ENCODE data around the gene CNTN5.

CNTN5 gene

GRCh38 chr11:99716302-99716701 lies 695.6 kb downstream of the CNTN5 start:
- Histone ChIP-seq H2AFZ (ENCODE audit: low read length, unreplicated experiment) (no peak overlapping the region), H3K4me3 (ENCODE audit: low read depth, low read length) (no peak overlapping the region), H3K4me1 (ENCODE audit: control insufficient read depth, insufficient read depth, low read length, unreplicated experiment) (no peaks in the 10 kb centered on the region), H3K79me2 (ENCODE audit: control insufficient read depth, insufficient read depth, low read length, unreplicated experiment) (no peaks in the 10 kb centered on the region), H3K36me3 (ENCODE audit: insufficient read depth, low read length) (no peaks in the 10 kb centered on the region), H3K27me3 (ENCODE audit: insufficient read depth, low read length) (no peaks in the 10 kb centered on the region), H3K27ac (ENCODE audit: low read depth, low read length) (no peak overlapping the region)

- Histone ChIP-seq H3K36me3 (ENCODE audit: insufficient read depth, low read length) (no peaks in the 10 kb centered on the region), H3K4me3 (ENCODE audit: low read depth, low read length) (no peak overlapping the region), H3K4me1 (ENCODE audit: control insufficient read depth, insufficient read depth, low read length, unreplicated experiment) (no peaks in the 10 kb centered on the region), H3K27ac (ENCODE audit: low read depth, low read length) (no peak overlapping the region), H2AFZ (ENCODE audit: low read length, unreplicated experiment) (no peak overlapping the region), H3K79me2 (ENCODE audit: control insufficient read depth, insufficient read depth, low read length, unreplicated experiment) (no peaks in the 10 kb centered on the region), H3K27me3 (ENCODE audit: insufficient read depth, low read length) (no peaks in the 10 kb centered on the region)
These were observed 697.5 kb downstream of the CNTN5 start for GRCh38 chr11:99718291-99718690.

GRCh38 chr11:99739464-99740089 lies 718.8 kb downstream of the CNTN5 start:
- Histone ChIP-seq H2AFZ (ENCODE audit: low read length, unreplicated experiment) (no peak overlapping the region), H3K79me2 (ENCODE audit: control insufficient read depth, insufficient read depth, low read length, unreplicated experiment) (no peaks in the 10 kb centered on the region), H3K4me1 (ENCODE audit: control insufficient read depth, insufficient read depth, low read length, unreplicated experiment) (no peaks in the 10 kb centered on the region), H3K27me3 (ENCODE audit: insufficient read depth, low read length) (no peaks in the 10 kb centered on the region), H3K36me3 (ENCODE audit: insufficient read depth, low read length) (no peaks in the 10 kb centered on the region), H3K27ac (ENCODE audit: low read depth, low read length) (no peak overlapping the region), H3K4me3 (ENCODE audit: low read depth, low read length) (no peak overlapping the region)

- Histone ChIP-seq H3K27ac (ENCODE audit: low read depth, low read length) (no peak overlapping the region), H3K4me3 (ENCODE audit: low read depth, low read length) (no peak overlapping the region), H3K27me3 (ENCODE audit: insufficient read depth, low read length) (no peaks in the 10 kb centered on the region), H3K4me1 (ENCODE audit: control insufficient read depth, insufficient read depth, low read length, unreplicated experiment) (no peaks in the 10 kb centered on the region), H2AFZ (ENCODE audit: low read length, unreplicated experiment) (no peak overlapping the region), H3K36me3 (ENCODE audit: insufficient read depth, low read length) (no peaks in the 10 kb centered on the region), H3K79me2 (ENCODE audit: control insufficient read depth, insufficient read depth, low read length, unreplicated experiment) (no peaks in the 10 kb centered on the region)
These were observed 721.8 kb downstream of the CNTN5 start for GRCh38 chr11:99742501-99742900.

GRCh38 chr11:99759787-99760186 lies 739.0 kb downstream of the CNTN5 start:
- H3K4me3 ChIP-seq (ENCODE audit: low read depth, low read length), result no peak overlapping the region
- no peaks in the 10 kb centered on the region for H3K79me2 ChIP-seq (ENCODE audit: control insufficient read depth, insufficient read depth, low read length, unreplicated experiment)

GRCh38 chr11:99766811-99767210 lies 746.1 kb downstream of the CNTN5 start:
- Histone ChIP-seq H2AFZ (ENCODE audit: low read length, unreplicated experiment) (no peak overlapping the region), H3K36me3 (ENCODE audit: insufficient read depth, low read length) (no peaks in the 10 kb centered on the region), H3K4me1 (ENCODE audit: control insufficient read depth, insufficient read depth, low read length, unreplicated experiment) (no peaks in the 10 kb centered on the region), H3K27me3 (ENCODE audit: insufficient read depth, low read length) (no peaks in the 10 kb centered on the region), H3K79me2 (ENCODE audit: control insufficient read depth, insufficient read depth, low read length, unreplicated experiment) (no peaks in the 10 kb centered on the region), H3K27ac (ENCODE audit: low read depth, low read length) (no peak overlapping the region), H3K4me3 (ENCODE audit: low read depth, low read length) (no peak overlapping the region)

More at GRCh38 chr11:99759787-99760186, 739.0 kb downstream of the CNTN5 start:
- peak overlapping the region; percentile 23 for H2AFZ ChIP-seq (ENCODE audit: low read length, unreplicated experiment)
- no peaks in the 10 kb centered on the region for H3K27me3 ChIP-seq (ENCODE audit: insufficient read depth, low read length)
- no peak overlapping the region for H3K27ac ChIP-seq (ENCODE audit: low read depth, low read length)
- no peaks in the 10 kb centered on the region for H3K4me1 ChIP-seq (ENCODE audit: control insufficient read depth, insufficient read depth, low read length, unreplicated experiment)
- H3K36me3 ChIP-seq (ENCODE audit: insufficient read depth, low read length), result no peaks in the 10 kb centered on the region

GRCh38 chr11:99773646-99774045 lies 752.9 kb downstream of the CNTN5 start:
- Histone ChIP-seq H3K4me3 (ENCODE audit: low read depth, low read length) (no peak overlapping the region), H3K27me3 (ENCODE audit: insufficient read depth, low read length) (no peaks in the 10 kb centered on the region), H2AFZ (ENCODE audit: low read length, unreplicated experiment) (no peak overlapping the region)

GRCh38 chr11:99781074-99781473 lies 760.3 kb downstream of the CNTN5 start:
- Histone ChIP-seq H3K4me3 (ENCODE audit: low read depth, low read length) (no peak overlapping the region), H3K36me3 (ENCODE audit: insufficient read depth, low read length) (no peaks in the 10 kb centered on the region), H3K79me2 (ENCODE audit: control insufficient read depth, insufficient read depth, low read length, unreplicated experiment) (no peaks in the 10 kb centered on the region), H3K4me1 (ENCODE audit: control insufficient read depth, insufficient read depth, low read length, unreplicated experiment) (no peaks in the 10 kb centered on the region), H3K27ac (ENCODE audit: low read depth, low read length) (no peak overlapping the region), H3K27me3 (ENCODE audit: insufficient read depth, low read length) (0 out of 2 replicates have a peak, but pooled peaks cover 6% of the 10 kb centered on the region), H2AFZ (ENCODE audit: low read length, unreplicated experiment) (no peak overlapping the region)

More at GRCh38 chr11:99773646-99774045, 752.9 kb downstream of the CNTN5 start:
- Histone ChIP-seq H3K79me2 (ENCODE audit: control insufficient read depth, insufficient read depth, low read length, unreplicated experiment) (no peaks in the 10 kb centered on the region), H3K27ac (ENCODE audit: low read depth, low read length) (peak overlapping the region; percentile 76), H3K36me3 (ENCODE audit: insufficient read depth, low read length) (no peaks in the 10 kb centered on the region), H3K4me1 (ENCODE audit: control insufficient read depth, insufficient read depth, low read length, unreplicated experiment) (peaks cover 4% of the 10 kb centered on the region)

GRCh38 chr11:99791354-99791753 lies 770.6 kb downstream of the CNTN5 start:
- H3K79me2 ChIP-seq (ENCODE audit: control insufficient read depth, insufficient read depth, low read length, unreplicated experiment), result no peaks in the 10 kb centered on the region
- H3K4me1 ChIP-seq (ENCODE audit: control insufficient read depth, insufficient read depth, low read length, unreplicated experiment), result no peaks in the 10 kb centered on the region
- peaks cover 11% of the 10 kb centered on the region; the same call in 1 of the 2 replicates for H3K27me3 ChIP-seq (ENCODE audit: insufficient read depth, low read length)
- no peak overlapping the region for H3K27ac ChIP-seq (ENCODE audit: low read depth, low read length)
- H3K36me3 ChIP-seq (ENCODE audit: insufficient read depth, low read length), result no peaks in the 10 kb centered on the region
- H3K4me3 ChIP-seq (ENCODE audit: low read depth, low read length), result no peak overlapping the region
- no peak overlapping the region for H2AFZ ChIP-seq (ENCODE audit: low read length, unreplicated experiment)

GRCh38 chr11:99795999-99796398 lies 775.2 kb downstream of the CNTN5 start:
- Histone ChIP-seq H2AFZ (ENCODE audit: low read length, unreplicated experiment) (no peak overlapping the region), H3K27ac (ENCODE audit: low read depth, low read length) (no peak overlapping the region), H3K4me1 (ENCODE audit: control insufficient read depth, insufficient read depth, low read length, unreplicated experiment) (no peaks in the 10 kb centered on the region), H3K4me3 (ENCODE audit: low read depth, low read length) (no peak overlapping the region), H3K36me3 (ENCODE audit: insufficient read depth, low read length) (no peaks in the 10 kb centered on the region), H3K27me3 (ENCODE audit: insufficient read depth, low read length) (0 out of 2 replicates have a peak, but pooled peaks cover 3% of the 10 kb centered on the region), H3K79me2 (ENCODE audit: control insufficient read depth, insufficient read depth, low read length, unreplicated experiment) (no peaks in the 10 kb centered on the region)

- no peaks in the 10 kb centered on the region for H3K36me3 ChIP-seq (ENCODE audit: insufficient read depth, low read length)
- no peak overlapping the region for H2AFZ ChIP-seq (ENCODE audit: low read length, unreplicated experiment)
These were observed 782.8 kb downstream of the CNTN5 start for GRCh38 chr11:99803501-99803900.

More at GRCh38 chr11:99803501-99803900, 782.8 kb downstream of the CNTN5 start:
- Histone ChIP-seq H3K27me3 (ENCODE audit: insufficient read depth, low read length) (peaks cover 6% of the 10 kb centered on the region; the same call in 1 of the 2 replicates), H3K27ac (ENCODE audit: low read depth, low read length) (no peak overlapping the region), H3K4me3 (ENCODE audit: low read depth, low read length) (no peak overlapping the region), H3K4me1 (ENCODE audit: control insufficient read depth, insufficient read depth, low read length, unreplicated experiment) (no peaks in the 10 kb centered on the region), H3K79me2 (ENCODE audit: control insufficient read depth, insufficient read depth, low read length, unreplicated experiment) (no peaks in the 10 kb centered on the region)

All from ACC112 (cell line).